HG02884 (cell line): ENCODE data around the gene AQP7.
"Not testable (repeated sequence)": the region's sequence is repeated elsewhere in the genome, so short reads cannot be mapped to it uniquely, and the experiment has no call there.

ENCODE experiments used
- ATAC-seq: cut with Tn5 transposase; IDR thresholded peaks from one replicate; pipeline ENCODE4 v1.9.1; 2021; ENCODE audit warnings: mild to moderate bottlenecking, moderate library complexity; ENCODE audit not compliant: unreplicated experiment

The AQP7 gene

DNA sequence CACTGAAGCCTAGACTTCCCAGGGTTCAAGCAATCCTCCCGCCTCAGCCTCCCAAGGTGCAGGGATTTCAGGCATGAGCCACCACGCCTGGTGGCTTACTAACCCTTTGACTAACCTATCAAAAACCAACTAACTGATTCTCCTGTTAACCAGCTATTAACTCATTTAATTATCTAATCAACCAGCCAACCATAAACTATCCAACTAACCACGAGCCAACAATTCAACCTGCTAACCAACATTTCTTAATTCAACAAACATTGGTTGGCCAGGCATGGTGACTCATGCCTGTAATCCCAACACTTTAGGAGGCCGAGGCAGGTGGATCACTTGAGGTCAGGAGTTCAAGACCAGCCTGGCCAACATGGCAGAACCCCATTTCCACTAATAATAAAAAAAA is 3.3 kb downstream of the AQP7 start:
- ATAC-seq: not testable (repeated sequence)

DNA sequence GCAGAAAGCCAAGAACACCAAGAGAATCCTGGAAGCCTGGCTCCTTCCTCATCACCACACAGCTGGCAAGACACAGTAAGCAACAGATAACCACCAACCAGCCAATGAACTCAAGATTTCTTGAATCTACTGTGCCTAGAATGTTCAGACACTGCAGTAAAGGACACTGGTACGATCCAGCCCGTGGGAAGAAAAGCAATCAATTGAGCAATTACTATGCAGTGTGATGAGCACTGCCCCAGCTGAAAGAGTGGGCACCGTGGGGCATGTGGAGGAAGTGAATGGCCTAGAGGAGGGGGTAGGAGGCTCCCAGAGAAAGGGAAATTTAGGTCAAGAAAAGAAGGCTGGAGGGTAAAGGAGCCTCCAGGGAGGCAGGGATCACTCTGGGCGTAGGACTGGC is 4.6 kb downstream of the AQP7 start:
- ATAC-seq: not testable (repeated sequence)

DNA sequence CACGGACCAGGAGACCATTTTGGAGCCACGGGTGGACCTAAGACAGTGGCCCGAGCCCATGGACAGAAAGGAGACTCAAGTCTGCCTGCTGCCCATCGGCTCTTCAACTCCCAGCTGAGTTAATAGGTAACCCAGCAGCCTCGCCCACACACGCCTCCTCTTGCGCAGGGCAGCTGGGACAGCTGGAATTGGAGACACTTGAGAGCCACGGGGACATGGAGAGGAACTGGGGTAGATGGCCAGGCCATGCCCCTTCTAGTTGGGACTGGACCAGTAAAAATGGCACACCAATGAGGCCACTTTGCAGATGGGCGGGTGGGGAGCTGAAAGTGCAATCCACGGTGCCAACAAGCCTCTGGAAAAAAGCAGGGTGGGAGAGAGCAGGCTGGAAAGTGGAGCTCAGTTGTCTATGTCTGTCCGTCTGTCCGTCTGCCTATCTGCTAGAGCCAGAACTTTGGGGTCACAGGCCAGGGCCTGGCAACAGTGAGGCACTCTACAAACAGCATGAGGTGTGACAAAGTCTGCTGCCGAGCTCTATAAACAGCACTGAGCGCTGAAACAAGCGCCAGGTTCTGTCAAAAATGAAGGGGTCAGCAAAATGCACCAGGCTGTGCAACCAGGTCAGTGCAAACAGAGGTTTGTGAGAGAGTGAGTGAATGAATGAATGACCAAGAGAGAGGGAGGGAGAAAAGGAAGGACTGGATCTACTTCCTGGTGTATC is 7.0 kb downstream of the AQP7 start:
- not testable (repeated sequence) for ATAC-seq

DNA sequence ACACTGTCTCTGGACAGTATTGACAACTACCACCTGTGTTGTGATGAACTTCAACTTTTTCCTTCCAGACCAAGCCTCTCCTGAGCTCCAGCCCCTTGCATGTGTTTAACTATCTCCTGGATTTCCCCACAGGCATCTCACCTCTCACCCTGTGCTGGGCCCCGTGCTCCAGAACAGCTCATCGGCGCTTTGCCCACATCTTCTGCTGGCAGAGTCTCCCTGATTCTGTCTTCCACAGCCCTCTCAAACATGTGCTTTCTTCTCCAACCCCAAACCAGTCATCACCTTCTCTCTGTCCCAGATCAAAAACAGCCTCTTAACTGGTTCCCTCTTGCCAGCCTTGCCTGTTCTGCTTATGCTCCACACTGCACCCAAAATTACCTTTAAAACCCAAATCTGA is 8.4 kb downstream of the AQP7 start:
- not testable (repeated sequence) for ATAC-seq

DNA sequence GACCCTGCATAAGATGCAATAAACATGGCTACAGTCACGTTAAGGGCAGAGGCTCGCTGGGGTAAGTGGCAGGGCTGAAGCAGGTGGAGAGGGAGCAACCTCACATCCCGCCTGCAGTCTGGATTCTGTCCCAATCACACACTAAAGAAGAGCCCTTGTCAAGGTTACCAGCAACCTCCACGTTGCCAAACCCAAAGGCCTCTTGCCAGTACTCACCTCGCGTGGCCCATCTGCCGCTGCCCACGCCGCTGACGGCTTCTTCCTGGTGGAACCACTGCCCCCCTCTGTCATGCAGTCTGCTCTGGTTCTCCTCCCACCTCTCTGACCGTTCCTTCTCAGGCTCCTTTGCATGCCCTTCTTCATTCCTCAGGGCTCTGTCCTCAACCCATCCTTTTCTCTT is 8.8 kb downstream of the AQP7 start:
- no peak for ATAC-seq

DNA sequence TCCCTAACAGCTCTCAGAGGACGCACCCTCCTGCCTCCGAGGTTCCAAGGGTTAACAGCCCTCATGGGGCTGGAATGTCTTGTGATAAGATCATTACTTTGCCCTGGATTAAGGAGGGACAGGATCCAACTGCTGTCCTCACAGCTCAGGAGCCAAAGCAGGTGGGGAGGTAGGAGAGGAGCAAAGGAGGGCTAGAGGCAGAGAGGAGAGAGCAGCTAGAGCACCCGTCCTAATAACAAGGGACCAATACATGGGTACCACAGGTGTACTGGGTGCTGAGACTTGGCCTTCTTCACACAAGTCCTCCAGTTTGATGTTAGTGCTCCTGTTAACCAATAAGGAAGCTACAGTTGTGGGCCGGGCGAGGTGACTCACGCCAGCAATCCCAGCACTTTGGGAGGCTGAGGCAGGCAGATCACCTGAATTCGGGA is 9.8 kb downstream of the AQP7 start:
- not testable (repeated sequence) for ATAC-seq

DNA sequence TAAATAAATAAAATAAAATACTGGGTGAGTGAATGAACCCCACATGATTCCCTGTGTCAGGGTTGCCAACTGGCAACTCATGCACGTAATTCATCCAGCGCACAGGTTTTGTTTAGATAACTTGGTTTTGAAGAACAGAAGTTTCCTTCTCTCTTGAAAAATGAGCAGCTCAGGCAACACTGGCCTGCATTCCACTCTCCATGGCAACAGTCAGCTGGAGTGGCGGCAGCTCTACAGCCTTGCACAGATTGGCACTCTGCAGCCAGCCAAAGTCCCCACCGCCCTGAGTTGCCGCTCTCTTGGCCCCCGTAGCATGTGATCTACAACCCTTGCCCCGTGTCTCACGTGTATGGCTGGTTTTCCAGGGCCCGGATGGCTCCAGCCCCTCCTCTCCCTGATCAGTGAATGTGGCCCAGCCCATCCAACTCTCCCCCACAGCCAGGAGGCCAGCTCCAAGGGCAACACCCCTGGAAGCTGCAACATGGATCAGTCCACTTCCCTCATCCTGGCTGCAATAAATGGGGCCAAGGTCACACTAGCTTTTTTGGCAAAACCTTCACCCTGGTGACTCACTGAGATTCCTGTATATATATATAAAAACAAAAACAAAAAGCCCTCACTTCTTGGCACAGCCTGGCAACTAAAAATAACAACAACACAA is 11.1 kb downstream of the AQP7 start:
- ATAC-seq: not testable (repeated sequence)

DNA sequence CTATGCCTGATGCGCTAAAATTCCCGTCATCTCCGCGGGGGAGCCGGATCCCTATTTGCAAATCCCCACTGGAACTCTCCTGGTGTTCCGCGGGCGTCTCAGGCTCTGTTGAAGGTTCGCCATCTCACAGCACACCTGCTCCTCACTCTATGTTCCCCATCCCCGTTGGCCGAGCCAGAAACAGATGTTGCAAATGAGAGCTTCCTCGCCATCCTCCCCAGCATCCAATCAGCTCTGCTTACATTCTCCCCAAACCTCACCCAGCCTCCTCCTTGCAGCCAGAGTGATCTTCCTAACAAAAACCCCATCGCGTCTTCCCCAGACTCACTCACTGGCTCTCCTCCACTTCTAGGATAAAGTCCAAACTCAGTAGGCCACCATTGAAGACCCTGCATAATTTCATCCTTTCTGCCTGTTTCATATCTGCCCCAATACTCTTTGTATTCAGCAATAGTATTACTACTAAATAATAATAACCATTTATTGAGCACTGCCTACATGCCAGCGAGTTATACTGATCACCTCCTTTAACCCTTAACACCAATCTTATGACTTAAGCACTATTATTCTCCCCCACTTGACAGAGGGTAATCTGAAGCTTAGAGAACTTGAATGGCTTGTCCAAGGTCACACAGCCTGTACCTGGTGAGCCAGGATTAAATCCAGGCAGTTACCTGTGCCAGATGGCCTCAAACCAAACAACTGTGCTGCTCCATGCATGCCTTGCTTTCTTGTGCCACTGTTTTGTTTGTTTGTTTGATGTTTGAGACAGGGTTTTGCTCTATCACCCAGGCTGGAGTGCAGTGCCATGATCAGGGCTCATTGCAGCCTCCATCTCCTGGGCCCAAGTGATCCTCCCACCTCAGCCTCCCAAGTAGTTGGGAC is 14.0 kb downstream of the AQP7 start:
- ATAC-seq: no peak

DNA sequence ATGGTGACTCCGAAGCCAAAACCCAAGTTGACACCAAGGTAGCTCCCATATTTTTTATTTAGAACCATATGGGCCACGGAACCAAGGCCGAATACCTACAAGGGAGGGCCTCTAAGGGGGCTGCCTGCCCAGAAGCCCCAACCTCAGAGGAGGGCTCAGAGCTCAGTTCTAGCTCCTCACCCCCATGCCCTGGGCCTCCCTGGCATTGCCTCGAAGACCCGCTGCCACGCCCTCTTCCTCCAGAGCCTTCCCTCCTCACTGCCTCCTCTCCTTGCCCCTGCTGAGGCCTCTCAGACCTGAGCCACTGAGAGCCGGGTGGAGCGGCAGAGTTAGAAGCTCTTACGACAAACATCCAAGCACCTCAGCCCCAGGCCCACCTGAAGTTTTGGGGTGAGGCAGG is 15.4 kb downstream of the AQP7 start:
- not testable (repeated sequence) for ATAC-seq

DNA sequence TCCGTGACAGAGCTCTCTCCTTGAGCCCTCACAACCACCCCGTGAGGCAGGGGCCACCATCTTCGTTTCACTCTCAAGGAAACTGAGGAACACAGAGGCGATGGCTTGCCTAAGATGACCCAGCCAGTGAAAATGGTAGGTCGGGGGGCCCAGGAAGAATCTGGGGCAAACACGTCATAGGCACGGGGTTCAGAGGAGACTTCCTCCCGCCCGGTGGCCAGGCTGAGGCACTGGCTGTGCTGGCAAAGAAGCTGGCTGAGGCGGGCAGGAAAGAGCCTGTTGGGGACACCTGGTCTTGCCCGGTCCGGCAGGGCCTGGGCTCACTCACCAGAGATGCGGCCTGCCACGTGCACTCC is 15.7 kb downstream of the AQP7 start:
- ATAC-seq: not testable (repeated sequence)

DNA sequence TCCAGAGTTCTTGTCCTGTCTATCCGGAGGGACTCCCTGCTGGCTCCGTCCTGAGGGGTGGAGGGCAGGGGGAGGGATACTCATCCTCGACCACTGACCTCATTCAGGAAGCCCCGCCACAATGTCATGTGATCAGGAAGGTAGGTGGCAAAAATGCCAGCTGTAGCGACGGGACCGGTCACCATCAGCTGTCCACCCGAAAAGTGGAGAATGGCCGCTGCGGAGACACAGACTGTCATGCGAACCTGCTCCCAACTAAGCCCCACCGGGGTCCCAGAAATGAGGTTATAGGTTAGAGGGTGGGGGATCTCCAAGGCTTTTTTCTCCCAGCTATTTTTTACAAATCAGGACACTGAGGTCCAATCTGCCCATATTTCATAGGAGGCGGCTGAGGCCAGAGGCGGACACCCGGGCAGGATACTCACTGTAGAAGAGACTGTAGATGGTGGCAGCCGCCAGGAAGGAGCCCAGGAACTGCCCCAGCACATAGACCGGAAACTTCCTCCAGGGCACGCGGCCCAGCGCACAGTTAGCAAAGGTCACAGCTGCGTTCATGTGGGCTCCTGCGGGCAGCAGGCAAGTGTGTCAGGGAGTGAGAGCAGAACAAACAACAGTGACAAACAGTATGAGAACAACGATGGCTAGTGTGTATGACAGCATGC is 16.3 kb downstream of the AQP7 start:
- ATAC-seq: not testable (repeated sequence)

DNA sequence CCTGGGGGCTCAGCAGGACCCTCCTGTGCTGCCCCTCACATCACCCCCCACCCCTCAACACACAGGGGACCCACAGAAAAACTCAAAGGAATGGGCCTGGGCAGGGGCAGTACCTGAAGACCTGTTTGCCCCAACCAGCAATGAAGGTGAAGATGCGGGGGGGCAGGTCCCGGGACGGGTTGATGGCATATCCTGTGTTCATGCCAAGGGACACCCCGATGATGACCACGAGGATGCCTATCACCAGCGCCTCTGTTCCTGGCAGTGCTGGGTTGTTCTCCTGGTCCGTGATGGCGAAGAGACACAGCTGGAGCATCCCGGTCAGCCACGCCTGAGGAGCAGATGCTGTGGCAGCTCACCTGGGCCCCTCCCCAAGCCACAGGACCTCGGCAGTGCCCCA is 16.8 kb downstream of the AQP7 start:
- not testable (repeated sequence) for ATAC-seq

DNA sequence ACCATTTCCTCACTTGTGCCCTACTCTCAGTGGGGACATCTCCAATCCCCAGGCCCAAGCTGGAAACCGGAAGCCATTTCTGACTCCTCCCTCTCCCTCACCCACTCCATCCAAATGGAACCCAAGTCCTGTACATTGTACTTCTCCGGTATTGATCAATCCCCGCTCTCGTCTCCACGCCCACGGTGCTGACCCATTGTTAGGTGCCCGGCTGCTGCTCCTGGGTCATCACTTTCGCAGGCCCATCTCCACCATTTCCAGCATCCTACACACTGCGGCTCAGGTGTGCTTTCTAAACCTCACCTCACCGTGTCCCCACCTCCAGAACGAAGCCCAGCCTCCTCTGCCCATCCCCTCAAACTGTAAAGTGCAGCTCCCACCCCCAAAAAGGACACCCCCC is 19.0 kb downstream of the AQP7 start:
- ATAC-seq: not testable (repeated sequence)

DNA sequence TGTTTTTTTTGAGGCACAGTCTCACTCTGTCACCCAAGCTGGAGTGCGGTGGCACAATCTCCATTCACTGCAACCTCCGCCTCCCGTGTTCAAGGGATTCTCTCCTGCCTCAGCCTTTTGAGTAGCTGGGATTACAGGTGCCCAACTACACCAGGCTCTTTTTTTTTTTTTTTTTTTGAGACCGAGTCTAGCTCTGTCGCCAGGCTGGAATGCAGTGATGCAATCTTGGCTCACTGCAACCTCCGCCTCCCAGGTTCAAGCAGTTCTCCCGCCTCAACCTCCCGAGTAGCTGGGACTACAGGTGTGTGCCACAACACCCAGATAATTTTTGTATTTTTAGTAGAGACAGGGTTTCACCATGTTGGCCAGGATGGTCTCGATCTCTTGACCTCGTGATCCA is 20.0 kb downstream of the AQP7 start:
- not testable (repeated sequence) for ATAC-seq

DNA sequence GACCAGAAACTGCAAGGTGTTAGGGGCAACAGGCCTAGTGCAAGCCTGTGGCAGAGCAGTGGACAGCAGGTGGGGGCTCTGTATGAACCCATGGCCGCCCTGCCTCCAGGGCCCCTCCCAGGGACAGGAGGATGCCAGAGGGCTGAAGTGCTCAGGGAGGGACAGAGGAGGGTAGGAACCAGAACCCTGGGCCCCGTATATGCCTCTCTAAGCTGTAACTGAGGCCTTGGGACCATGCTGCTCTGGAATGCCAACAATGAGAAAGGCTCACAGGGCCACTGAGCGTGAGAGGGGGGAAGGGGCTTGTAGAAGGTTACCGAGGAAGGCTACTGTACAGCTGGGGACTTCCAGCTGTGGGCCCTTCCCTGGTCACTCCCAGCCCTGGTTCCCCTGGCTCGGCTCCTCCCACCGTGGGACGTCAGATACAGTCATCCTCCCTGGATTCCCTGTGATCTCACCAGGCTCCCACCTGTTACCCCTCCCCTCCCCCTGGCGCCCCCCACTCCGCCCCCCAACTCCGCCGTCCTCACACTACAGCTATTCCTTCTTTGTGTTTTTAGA is 21.1 kb downstream of the AQP7 start:
- no peak for ATAC-seq

DNA sequence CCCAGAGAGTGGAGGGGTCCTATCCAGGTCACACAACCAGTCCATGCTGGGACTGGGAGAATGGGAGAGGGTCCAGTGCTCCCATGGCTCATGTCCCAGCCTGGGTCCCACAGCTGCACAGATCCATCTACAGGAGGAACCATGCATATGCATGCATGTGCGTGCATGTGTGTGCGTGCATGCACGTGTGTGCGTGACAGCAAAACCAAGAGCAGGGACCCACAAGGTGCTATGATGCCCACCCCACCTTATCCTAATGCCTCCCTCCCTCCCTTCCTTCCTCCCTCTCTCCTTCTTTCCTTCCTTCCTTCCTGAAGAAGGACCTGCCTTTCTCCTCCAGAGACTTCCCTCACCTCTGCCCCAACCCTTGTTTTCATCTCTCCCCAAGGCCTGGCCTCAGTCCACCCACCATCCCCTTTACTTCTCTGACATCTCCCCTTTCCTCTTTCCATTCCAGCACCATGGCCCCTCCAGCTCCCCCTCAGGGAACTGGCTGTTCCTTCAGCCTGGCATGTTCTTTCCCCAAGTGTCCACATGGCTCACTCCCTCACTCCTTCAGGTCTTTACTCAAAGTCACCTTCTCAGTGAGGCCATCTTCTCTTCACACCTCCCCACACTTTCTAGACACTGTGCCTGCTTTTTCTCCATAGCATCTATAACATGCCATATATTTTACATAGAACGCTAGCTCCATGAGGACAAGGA is 21.8 kb downstream of the AQP7 start:
- no peak for ATAC-seq

DNA sequence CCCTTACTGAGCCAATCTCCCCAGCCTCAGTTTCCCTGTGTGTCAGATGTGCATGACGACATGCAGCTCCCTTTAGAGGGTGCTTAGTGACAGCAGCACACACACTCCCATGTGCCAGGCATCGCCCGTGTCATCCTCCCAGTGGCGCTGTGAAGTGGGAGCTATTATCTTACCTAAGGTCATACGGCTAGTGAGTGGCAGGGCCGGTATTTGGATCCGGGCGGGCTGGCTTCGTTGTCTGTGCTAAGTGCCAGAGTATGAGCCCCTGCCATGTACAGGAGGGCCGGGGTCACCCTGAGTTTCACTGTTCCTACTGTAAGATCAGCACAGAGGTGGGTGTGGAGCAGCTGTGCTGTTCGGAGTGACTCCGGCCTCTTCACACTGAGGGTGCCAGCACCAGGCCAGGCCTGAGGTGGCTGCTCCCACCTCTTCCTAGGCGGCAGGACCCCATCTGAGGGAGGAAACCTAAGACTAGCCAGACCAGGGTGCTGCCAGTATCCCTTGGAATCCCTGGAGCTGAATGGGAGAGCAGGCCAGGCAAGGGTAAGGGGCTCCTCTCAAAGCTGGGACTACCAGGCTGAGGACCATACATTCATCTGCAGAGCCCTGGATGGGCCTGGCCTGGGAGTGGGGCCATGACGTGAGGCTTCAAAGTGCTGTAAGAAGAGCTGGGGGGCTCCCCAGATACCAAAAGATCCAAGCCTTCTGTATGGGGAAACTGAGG is 22.5 kb downstream of the AQP7 start:
- ATAC-seq: no peak

DNA sequence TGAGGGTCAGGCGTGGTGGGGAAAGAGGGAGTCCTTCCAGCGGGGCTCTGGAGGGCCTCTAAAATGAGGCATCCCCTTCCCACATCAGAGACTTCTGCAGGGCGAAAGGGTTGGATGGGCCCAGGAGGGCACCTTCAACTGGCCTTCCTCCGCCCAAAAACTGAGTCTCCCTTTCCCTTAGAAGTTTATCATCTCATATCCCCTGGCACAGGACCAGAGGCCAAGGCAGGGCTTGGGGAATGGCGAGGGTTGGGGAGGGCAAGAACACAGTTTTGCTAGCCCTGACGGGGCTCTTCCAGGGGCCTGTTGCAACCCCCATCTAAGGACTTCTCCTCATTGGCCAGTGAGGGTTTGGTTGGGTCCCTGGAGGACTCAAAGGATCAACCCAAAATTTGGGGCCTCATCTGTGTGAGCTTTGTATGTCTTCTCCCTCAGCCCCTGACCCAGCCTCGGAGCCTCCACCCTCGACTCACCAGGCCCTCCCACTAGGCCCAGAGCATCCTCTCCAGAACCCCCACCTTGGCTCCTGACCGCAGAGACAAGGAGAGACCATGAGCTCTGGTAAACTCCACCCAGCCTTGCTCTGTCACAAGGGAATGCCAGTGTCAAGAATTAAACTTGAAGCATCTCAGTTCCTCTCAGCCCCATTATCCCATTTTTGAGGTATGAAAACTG is 24.1 kb downstream of the AQP7 start:
- no peak for ATAC-seq
